Measurements from ENCODE around the gene FTO. TPM values are rescaled to one million over a fixed set of nuclear protein-coding genes. Genes with fewer than 3 reads are reported as not detected.

Gene FTO
- total and polyA plus RNA-seq, 2 of the 13 experiments (the other 11 are each of a cell fraction or from before 2014, with no cell fraction given): 41.6 to 55.8 TPM

DNA sequence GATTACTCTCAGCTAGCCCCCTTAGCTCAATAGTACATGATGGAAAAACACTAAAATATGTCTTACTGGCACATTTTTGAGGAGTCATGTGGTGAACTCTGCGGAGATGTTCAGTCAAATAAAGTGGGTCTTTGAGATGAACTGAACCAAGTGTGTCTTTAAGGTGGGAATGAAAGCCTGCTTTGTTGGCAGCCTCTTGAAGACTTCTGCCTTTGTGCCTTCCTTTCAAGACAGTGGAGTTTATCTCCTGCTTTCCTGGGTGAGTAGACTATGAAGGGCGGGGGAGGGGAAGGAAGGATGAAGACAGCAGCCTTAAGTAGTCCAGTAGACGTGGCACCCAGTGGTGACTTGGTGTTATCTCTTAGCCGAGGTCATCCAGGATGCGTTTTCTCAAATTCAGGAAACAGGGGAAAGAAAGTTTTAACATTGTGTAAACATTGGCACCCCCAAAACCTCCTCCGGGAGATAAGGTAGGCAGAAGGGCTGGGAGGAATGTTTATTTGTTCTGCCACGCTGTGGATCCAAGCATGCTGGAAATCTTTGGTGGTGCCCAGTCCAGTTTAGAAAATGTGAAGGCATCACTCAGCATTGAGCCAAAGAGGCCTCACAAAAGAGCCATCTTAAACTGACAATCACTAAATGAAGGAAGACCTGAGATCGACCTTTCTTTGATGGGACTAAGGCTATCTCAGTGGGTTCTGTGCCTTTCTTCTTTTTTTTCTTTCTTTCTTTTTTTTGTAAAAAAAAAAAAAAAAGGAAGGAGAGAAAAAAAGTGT is 220.6 kb downstream of the FTO start:
- ChIA-PET CTCF (ENCODE audit: low intra/inter-chr PET ratio, low total read pairs) (no interaction called here), POLR2A (no interaction called here)
- H3K9me3 ChIP-seq (ENCODE audit: low read length): no peaks in the 10 kb centered on the region
- H3K4me2 ChIP-seq (ENCODE audit: low read depth, low read length): no peak overlapping the region
- 87% methylated on average over 8 of the region's 8 CpGs for WGBS (ENCODE audit: low lambda C conversion rate)
- peaks cover 30% of the 10 kb centered on the region for H3K4me1 ChIP-seq (ENCODE audit: insufficient read depth, low read length)
- no peak overlapping the region for H3K4me3 ChIP-seq (replicated peaks in 1 of 3; ENCODE audit: insufficient read depth in 1 of 3, low read depth in 2 of 3, low read length in 3 of 3)
- in situ Hi-C loops (cut with HindIII; ENCODE audit: extremely low pct_ligation_motif_present, low pct_unique_long_range_greater_than_20kb) (loop anchor here (25.0 kb wide), 1 partner anchor 1338 kb away; no protein-coding TSS in a partner anchor), intact Hi-C loops (cut with micrococcal nuclease; ENCODE audit: unreplicated experiment) (no loop called here)
- no peaks in the 10 kb centered on the region for H4K20me1 ChIP-seq (ENCODE audit: insufficient read depth, low read length)
- no peak overlapping the region for H3K9ac ChIP-seq (ENCODE audit: insufficient read depth, low read depth, low read length)
- TF ChIP-seq ZNF414 (CRISPR knock-in tag; IDR thresholded peaks at IDR 0.05) (0 out of 2 replicates have a peak, but pooled peaks have one; percentile 34), ZNF879 (CRISPR knock-in tag; IDR thresholded peaks at IDR 0.05) (no peak)
- no TSS peak for BruUV-seq (replicated peaks)
- H2AFZ ChIP-seq (ENCODE audit: low read length): no peak overlapping the region
- ATAC-seq (no peak; the same call in 2 of the 3 replicates), DNase-seq (ENCODE audit: low spot score) (no peak), FAIRE-seq (peak; percentile 32)
- H3K36me3 ChIP-seq (replicated peaks in 1 of 2; ENCODE audit: control insufficient read depth in 1 of 2, insufficient read depth in 2 of 2, low read length in 2 of 2): no peaks in the 10 kb centered on the region
- H3K27me3 ChIP-seq (ENCODE audit: control insufficient read depth in 1 of 2, insufficient read depth in 2 of 2, low read length in 2 of 2): no peaks in the 10 kb centered on the region
- H3K27ac ChIP-seq (ENCODE audit: extremely low read length, insufficient read depth, low read length): no peak overlapping the region
- no peaks in the 10 kb centered on the region for H3K79me2 ChIP-seq (ENCODE audit: insufficient read depth, low read length)

- Histone ChIP-seq H3K36me3 (replicated peaks in 1 of 2; ENCODE audit: control insufficient read depth in 1 of 2, insufficient read depth in 2 of 2, low read length in 2 of 2) (no peaks in the 10 kb centered on the region), H3K9me3 (ENCODE audit: low read length) (no peaks in the 10 kb centered on the region), H3K79me2 (ENCODE audit: insufficient read depth, low read length) (no peaks in the 10 kb centered on the region), H3K27me3 (ENCODE audit: control insufficient read depth in 1 of 2, insufficient read depth in 2 of 2, low read length in 2 of 2) (no peaks in the 10 kb centered on the region), H3K4me3 (replicated peaks in 1 of 3; ENCODE audit: insufficient read depth in 1 of 3, low read depth in 2 of 3, low read length in 3 of 3) (no peak overlapping the region), H4K20me1 (ENCODE audit: insufficient read depth, low read length) (no peaks in the 10 kb centered on the region), H3K9ac (ENCODE audit: insufficient read depth, low read depth, low read length) (no peak overlapping the region), H3K4me1 (ENCODE audit: insufficient read depth, low read length) (peaks cover 30% of the 10 kb centered on the region), H3K27ac (ENCODE audit: extremely low read length, insufficient read depth, low read length) (no peak overlapping the region), H2AFZ (ENCODE audit: low read length) (no peak overlapping the region), H3K4me2 (ENCODE audit: low read depth, low read length) (no peak overlapping the region; the same call in 1 of the 2 replicates)
- 67% methylated on average over 1 of the region's 1 CpG for WGBS (ENCODE audit: low lambda C conversion rate)
- ATAC-seq (peak; percentile 66), FAIRE-seq (peak; percentile 66), DNase-seq (ENCODE audit: low spot score) (peak; percentile 74)
- no TSS peak for BruUV-seq (replicated peaks)
- intact Hi-C loops (cut with micrococcal nuclease; ENCODE audit: unreplicated experiment) (no loop called here), in situ Hi-C loops (cut with HindIII; ENCODE audit: extremely low pct_ligation_motif_present, low pct_unique_long_range_greater_than_20kb) (loop anchor here (25.0 kb wide), 1 partner anchor 1337 kb away; no protein-coding TSS in a partner anchor)
- CTCF ChIA-PET (ENCODE audit: low intra/inter-chr PET ratio, low total read pairs): no interaction called here
- POLR2A ChIA-PET: no interaction called here
- TF ChIP-seq MTF1 (CRISPR knock-in tag; IDR thresholded peaks at IDR 0.05) (no peak), ZNF557 (CRISPR knock-in tag; IDR thresholded peaks at IDR 0.05) (no peak), ARID2 (CRISPR knock-in tag; IDR thresholded peaks at IDR 0.05; ENCODE audit: borderline replicate concordance) (0 out of 2 replicates have a peak, but pooled peaks have one; percentile 42), CEBPG (CRISPR knock-in tag; IDR thresholded peaks at IDR 0.05) (peak; percentile 46; the same call in 1 of the 2 replicates), RAD21 (CRISPR knock-in tag; IDR thresholded peaks at IDR 0.05) (no peak), CEBPB (IDR thresholded peaks at IDR 0.05; ENCODE audit: borderline replicate concordance, low read depth, low read length) (peak; percentile 59; the same call in 1 of the 2 replicates), EHMT2 (IDR thresholded peaks at IDR 0.05; ENCODE audit: borderline replicate concordance, low read depth, low read length) (no peak)
- TF ChIP-seq, protein P1, sequence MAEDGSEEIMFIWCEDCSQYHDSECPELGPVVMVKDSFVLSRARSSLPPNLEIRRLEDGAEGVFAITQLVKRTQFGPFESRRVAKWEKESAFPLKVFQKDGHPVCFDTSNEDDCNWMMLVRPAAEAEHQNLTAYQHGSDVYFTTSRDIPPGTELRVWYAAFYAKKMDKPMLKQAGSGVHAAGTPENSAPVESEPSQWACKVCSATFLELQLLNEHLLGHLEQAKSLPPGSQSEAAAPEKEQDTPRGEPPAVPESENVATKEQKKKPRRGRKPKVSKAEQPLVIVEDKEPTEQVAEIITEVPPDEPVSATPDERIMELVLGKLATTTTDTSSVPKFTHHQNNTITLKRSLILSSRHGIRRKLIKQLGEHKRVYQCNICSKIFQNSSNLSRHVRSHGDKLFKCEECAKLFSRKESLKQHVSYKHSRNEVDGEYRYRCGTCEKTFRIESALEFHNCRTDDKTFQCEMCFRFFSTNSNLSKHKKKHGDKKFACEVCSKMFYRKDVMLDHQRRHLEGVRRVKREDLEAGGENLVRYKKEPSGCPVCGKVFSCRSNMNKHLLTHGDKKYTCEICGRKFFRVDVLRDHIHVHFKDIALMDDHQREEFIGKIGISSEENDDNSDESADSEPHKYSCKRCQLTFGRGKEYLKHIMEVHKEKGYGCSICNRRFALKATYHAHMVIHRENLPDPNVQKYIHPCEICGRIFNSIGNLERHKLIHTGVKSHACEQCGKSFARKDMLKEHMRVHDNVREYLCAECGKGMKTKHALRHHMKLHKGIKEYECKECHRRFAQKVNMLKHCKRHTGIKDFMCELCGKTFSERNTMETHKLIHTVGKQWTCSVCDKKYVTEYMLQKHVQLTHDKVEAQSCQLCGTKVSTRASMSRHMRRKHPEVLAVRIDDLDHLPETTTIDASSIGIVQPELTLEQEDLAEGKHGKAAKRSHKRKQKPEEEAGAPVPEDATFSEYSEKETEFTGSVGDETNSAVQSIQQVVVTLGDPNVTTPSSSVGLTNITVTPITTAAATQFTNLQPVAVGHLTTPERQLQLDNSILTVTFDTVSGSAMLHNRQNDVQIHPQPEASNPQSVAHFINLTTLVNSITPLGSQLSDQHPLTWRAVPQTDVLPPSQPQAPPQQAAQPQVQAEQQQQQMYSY (CRISPR knock-in tag; IDR thresholded peaks at IDR 0.05): no peak
Measured at GRCh38 chr16:53925107-53925410, 221.1 kb downstream of the FTO start.
